Raji (cell line): ENCODE results near the gene PECR.

Experiments
- POLR2A ChIP-seq: IDR thresholded peaks from 2 replicates; pipeline ENCODE4 v1.6.1; 2011; ENCODE audit warnings: low read depth, low read length, control low read depth; ENCODE audit not compliant: insufficient read depth

The PECR gene

DNA sequence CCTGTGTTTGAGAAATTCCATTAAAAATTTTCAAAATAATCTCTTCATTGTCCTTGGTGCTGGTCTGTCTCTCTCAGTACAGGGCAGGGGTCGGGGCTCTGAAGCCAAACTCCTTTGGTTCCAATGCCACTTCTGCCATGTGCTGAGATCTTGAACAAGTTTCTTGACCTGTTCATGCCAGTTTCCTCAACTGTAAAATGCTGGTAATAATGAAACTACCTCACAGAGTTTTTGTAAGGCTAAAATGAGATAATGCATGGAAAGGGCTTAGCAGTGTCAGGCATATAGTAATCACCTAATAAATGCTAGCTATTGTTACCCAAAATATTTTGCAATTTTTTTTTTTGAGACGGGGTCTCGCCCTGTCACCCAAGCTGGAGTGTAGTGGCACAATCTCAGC lies 51.4 kb downstream of the PECR start:
- no peak for TF ChIP-seq POLR2A

DNA sequence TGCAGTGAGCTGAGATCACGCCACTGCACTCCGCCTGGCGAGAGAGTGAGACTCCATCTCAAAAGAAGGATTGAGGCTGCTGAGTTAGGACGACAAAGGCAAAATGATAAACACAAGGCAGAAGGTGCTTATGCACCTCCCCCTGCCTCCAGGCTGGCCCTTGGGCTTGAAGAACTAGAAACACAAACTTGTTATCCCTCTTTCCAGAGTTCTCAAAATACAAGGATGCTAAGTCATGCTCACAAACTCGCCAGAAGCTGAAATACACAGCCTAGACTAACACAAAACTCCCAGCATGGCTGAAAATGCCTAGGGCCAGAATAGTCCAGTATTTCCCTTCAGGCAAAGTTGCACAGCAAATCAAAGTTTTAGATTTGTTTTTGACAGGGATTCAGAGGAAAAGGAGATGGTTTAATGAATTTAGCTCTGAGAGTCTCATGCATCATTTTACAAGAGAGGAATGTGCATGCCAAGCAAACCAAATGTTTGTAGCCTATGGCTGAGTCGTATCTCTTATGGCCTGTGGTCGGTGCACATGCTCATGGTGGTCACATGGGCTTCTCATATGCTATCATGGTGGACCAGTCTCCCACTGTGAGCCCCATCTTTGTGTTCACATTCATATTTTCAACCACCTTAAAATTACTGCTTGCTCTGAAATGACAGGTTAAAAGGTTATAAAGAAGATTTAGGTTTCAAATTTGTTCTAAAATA lies 52.0 kb downstream of the PECR start:
- no peak for TF ChIP-seq POLR2A

- TF ChIP-seq POLR2A = no peak
These were observed 56.8 kb downstream of the PECR start for GRCh38 chr2:216024779-216025336.

DNA sequence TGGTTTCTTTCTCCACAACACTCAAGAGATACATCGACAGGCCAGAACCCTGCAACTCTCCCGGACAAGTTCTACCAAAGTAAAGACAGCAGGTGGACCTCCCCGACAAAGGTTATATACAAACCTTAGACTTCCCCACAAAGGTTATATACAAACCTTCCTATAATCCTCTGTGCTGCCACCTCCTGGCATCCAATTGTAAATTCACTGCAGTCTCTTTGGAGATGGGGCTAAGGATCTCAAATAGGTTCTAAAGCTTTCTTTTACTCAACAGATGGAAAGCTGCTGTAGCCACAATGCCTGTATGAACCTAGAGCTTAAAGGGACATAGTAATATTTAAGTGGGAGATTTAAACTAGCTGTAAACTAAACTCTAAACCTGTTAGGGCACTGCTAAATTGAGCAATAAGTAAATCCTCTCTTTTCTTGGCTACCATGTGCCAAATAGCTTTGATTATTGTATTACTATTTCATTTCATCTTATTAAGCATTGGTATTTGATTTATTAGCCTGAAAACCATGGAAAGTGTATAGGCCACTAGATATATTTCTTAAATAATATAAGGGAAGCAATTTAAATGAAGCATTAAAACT lies 58.5 kb downstream of the PECR start:
- TF ChIP-seq POLR2A = no peak

- TF ChIP-seq POLR2A = no peak
These were observed 59.6 kb downstream of the PECR start for GRCh38 chr2:216021768-216022565.

GRCh38 chr2:216018709-216019108 lies 62.9 kb downstream of the PECR start:
- TF ChIP-seq POLR2A = no peak

DNA sequence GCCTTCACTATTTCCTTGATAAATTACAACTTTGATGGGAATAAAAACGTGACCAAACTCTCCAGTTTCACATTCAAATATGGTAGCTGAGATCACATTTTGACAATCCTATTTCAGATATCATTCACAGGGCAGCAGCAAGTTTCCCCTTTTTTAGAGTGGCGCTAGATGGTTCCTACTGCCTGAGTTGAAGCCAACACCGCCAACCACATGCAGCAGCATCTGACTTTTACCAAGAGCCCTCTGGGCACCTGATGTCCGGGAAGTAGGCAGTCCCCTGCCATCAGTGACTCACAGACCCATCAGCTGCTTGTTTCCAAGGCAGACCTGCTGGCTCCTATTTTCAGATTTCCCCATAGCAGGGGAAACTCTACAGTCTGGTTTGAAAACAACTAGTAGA lies 64.2 kb downstream of the PECR start:
- TF ChIP-seq POLR2A = peak; percentile 53

- no peak for TF ChIP-seq POLR2A
These were observed 65.0 kb downstream of the PECR start for GRCh38 chr2:216016581-216016980.

GRCh38 chr2:216015722-216016464 lies 65.7 kb downstream of the PECR start:
- peak; percentile 64 for TF ChIP-seq POLR2A

DNA sequence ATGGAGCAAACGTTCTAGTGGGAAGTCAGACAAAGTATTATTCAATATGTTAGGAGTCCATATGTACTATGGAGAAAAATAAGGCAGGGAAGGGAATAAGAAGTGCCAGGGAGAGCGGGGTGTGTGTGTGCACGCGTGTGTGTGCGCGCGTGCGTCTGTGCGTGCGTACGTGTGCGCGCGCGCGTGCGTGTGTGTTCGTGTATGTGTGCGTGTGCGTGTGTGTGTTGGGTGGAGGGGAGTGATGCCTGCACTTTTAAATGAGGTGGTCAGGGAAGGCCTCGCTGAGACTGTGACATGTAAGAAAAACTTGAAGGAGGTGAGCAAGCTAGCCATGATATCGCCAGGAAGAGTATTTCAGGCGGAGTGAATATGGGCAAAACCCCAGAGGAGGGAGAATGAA lies 66.6 kb downstream of the PECR start:
- TF ChIP-seq POLR2A = no peak

GRCh38 chr2:216014006-216014405 lies 67.6 kb downstream of the PECR start:
- TF ChIP-seq POLR2A = no peak

- TF ChIP-seq POLR2A = peak; percentile 55
These were observed 68.3 kb downstream of the PECR start, which contains the start of gene MREG for GRCh38 chr2:216013080-216013909. Gene MREG (minus strand): TSS chr2:216013551. CDS start chr2:216013327, 224 bp downstream.

DNA sequence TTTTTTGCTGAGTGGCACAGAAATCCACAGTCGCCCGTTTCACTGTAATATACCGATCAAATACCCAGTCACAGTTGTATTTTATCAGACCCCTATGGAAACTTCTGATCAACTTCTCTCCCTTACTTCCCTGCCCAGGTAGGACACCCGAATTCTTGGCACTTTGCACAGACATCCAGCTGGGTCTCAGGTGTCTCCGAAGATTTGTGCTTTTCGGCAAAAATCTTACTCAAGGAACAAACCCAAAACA lies 68.9 kb downstream of the PECR start:
- no peak for TF ChIP-seq POLR2A

- no peak for TF ChIP-seq POLR2A
These were observed 69.3 kb downstream of the PECR start for GRCh38 chr2:216012133-216012829.
